ENCODE results near the gene MIEF2.

GRCh38 chr17:18250708-18251107, 9.8 kb upstream of the MIEF2 start:
- TF ChIP-seq CTCF (IDR thresholded peaks at IDR 0.05; ENCODE audit: extremely low read depth in 1 of 2, insufficient read depth in 1 of 2, low read depth in 1 of 2, low read length in 2 of 2) = no peak
- no peak for TF ChIP-seq EZH2 (IDR thresholded peaks at IDR 0.05; ENCODE audit: borderline replicate concordance, low read depth, low read length, severe bottlenecking)
- no peak for TF ChIP-seq JUN (IDR thresholded peaks at IDR 0.05; ENCODE audit: borderline replicate concordance, insufficient read depth, insufficient read length, low read depth)
